GM19467 (cell line): Measurements from ENCODE around the gene MINDY4.

Experiments
- ATAC-seq: cut with Tn5 transposase; IDR thresholded peaks from one replicate; pipeline ENCODE4 v1.9.1; 2021; ENCODE audit warnings: mild to moderate bottlenecking, moderate library complexity; ENCODE audit not compliant: unreplicated experiment

The MINDY4 gene

DNA sequence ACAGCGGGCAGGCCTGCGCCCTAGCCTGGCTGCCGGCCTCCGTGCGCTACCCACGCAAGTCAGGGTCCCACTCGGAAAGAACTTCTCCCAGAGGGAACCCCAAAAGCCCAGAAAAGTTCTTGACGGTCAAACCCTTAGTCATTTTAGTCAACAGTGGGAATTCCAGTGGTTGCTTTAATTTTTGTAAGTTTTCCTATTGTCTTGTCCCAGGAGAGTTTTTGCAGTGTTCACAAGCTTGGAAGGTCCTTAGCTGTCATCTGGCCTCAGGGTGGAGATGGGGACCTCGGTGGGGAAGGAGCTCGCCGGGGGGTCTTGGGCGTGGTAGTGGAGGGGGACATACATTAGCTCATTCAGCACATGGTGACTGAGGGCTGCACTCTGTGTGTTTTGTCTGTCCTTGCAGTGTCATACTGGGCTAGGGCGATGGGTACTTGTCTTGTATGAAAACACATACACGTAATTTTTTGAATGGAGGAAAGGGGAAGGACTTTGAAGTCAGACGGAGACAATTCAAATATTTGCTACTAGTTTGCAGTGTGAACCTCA is 736 bp downstream of the MINDY4 start:
- no peak for ATAC-seq

DNA sequence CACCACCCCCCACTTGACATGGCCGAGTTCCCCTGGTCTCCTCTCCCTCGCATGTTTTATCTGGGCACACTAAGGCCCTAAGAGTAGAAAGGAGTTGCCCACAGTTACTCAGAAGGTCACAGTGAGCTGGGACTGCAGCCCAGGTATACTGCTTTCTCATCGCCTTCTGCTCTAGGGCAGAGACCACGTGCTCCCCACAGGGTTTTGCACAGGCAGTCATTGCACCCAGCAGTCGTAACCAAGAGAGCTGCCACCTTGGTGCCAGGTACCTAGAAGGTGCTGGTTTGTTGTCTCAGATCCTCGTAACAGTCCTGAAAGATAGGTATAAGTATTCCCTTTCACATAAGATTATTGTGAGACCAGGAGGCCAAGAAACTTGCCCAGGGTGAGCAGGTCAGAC is 1.8 kb downstream of the MINDY4 start:
- ATAC-seq = no peak

DNA sequence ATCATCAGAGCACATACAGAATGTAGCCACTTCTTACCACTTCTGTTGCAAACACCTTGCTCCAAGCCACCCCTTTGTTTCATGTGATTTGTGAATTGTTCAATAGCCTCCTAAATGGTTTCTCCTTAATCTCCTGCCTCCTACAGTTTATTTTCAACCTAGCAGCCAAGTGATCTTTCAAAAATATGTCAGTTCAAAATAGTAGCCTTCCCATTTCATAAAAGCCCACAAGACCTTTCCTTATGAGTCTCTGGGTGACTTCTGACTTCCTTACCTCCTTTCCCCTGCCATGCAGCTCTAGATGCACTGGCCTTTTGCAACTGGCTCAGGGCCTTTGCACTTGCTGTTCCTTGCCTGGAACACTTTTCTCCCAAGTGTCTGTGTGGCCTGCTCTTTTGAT is 4.8 kb downstream of the MINDY4 start:
- ATAC-seq = no peak

DNA sequence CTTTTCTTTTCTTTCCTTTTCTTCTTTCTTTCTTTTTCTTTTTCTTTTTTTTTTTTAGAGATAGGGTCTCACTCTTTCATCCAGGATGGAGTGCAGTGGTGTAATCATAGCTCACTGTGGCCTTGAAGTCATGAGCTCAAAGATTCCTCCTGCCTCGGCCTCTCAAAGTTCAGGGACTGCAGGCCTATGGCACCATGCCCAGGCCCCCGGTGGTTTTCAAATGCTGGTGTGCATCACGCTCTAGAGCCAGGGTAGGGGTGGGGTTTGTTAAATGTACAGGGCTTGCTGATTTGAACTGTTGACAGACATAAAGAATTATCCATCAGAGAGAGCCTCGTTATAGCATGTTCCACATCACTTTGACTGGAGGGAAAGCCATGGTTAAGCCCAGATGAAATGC is 5.8 kb downstream of the MINDY4 start:
- ATAC-seq = no peak

DNA sequence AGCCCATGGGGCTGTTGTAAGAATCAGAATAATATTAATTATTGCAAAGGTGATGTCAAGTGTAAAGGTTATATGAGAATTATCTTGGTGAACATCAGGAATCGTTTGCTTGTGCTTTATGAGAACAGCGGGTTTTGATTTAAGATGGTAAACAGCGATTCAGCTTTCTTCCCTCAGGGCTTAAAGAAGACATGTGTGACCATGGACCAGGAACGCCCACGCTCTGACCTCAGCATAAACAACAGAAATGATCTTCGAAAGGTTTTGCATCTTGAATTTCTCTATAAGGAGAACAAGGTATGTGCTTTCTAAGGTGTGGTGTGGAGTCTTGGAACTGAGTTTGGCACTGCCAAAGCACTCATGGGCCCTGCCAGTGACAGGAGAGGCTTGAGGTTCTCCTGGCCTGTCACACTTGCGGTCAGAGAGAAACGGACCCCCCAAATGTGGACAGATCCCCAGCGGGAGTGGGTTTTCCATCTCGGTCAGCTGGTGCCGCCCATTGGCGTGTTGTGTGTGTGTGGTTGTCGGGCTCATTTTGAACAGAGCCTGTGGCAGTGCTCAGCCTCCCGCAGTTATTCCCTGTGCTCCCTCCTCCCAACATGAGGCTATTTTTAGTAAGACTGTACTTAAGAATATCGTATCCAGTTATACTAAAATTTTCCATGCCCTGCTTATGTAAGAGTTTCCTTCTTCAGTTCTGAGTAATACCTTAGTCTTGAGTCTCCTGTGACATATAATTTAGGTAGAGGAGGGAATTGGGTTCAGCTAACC is 7.2 kb downstream of the MINDY4 start:
- ATAC-seq = no peak

DNA sequence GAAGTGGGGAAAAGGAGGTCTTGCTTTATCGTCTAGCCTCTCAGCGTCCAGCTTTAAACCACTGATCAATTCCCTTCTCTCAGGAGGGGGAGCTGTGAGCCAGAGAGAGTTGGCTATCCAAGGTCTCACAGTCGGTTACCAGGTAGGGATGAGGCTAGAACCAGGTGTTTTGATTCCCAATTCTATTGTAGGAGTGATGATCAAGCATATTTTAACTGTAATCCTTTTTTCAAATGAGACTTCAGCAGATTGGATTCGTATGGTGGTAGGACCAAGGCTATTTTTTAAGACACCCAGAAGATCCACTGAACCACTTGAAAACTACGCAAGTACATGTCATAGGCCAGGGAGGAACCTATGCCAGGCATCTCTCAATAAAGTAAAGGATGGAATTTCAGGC is 8.4 kb downstream of the MINDY4 start:
- ATAC-seq = no peak

DNA sequence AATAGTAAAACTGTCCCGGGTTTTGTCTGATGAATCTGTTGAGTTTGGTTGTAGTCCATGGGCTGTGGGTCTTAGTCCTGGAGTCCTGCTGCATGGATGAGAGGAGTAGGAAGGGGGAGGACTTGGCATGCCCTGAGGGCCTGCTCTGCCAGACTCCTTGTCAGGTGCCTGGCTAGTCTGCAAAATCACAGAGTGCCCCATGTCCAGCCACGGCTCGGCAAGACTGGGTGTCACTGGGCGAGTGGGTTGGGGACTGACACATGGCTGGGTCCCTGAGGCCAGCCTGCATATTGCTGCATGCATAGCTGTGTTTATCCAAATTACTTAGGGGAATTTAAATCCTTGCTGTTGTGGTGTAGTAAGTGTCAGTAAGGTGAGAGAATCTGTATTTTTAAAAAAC is 9.7 kb downstream of the MINDY4 start:
- no peak for ATAC-seq

DNA sequence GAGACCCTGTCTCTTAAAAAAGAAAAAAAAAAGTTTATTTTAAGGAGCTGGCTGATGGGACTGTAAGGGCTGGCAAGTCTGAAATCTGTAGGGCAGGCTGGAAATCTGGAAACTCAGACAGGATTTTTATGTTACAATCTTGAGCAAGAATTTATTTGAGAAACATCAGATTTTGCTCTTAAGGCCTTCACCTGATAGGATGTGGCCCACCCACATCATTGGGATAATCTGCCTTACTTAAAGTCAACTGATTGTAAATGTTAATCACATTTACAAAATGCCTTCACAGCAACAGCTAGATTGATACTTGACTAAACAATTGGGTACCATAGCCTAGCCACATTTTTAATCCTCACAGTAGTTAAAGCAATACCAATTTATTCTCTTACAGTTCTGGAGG is 11.5 kb downstream of the MINDY4 start:
- ATAC-seq = no peak

DNA sequence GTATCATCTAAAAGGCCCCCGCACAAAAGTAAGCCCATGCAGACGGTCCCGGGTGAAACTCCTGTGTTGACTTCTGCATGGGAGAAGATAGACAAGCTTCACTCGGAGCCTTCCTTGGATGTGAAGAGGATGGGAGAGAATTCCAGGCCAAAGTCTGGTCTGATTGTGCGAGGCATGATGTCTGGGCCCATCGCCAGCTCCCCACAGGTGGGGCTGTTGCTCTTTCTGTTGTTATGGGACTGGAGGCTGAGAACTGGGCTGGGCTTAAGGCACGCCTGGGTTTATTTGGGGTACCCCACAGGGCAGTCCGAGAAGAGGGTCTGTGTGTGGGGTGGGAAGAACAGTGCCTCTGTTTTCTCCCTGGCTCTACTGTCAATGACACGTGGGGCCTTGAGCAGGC is 14.6 kb downstream of the MINDY4 start:
- ATAC-seq = no peak

DNA sequence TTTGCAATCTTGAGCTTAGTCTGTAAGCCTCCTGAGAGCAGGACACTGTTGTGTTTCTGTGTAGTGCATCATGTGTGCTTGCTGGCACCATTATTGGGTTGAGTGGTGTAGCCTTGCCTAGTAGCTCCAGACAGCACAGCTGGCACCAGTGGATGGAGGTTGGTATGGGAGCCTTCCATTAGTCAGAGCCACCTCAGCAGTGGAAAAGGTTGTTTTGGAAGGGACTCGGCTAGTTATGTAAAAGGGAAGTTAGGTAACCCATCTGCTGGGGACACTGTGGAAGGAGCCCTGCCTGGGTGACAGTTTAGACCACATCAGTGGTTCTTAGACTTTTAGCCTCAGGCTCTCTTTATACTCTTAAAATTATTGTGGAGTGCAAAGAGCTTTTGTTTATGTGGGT is 16.3 kb downstream of the MINDY4 start:
- ATAC-seq = no peak

DNA sequence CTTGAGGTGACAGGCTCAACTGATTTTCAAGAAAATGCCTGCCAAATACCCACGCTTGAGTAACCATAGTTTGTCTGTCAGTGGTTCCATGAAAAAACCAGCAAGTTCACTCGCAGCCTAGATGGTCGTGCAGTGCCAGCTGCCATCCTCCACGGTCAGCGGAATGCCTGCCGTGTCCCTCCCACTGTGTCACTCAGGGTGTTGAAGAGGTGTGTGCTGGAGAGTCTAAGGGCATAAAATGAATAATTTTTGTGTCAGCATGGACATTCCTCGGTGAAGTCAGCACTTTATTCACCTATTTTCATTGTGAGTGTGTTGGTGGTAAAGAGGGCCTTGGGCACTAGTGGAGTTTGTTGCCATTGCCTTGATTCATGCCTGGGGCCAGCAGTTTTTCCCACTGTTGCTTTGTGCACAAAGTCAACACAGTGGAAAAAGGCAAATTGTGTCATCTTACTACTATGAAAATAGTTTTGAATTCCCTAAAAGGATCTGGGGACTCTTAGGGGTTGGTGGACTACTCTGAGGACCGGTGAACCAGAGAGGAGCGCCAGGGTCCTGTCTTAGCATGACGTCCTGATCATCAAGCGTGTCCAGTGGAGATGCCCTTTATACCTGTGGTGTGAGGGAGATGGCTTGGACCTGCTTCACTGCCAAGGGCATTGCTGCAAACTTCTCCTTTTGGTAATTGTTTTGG is 17.6 kb downstream of the MINDY4 start:
- no peak for ATAC-seq

DNA sequence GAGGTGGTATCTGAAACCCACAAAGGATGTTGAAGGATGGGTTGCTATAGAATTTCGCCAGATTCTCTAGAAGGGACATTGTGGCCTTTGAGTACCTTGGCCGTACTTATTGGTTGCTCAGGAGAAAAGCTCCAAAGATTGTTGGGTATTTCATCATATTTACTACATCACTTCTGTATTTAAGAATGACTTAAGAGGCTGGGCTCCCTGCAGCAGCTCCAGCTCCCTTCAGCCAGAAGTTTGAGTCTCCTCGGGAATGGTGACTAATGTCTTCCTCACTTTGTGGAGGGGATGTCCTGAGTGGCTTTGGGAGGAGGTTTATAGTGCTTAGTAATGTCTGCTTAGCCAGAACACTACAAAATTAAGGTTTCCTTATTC is 18.1 kb downstream of the MINDY4 start:
- no peak for ATAC-seq

DNA sequence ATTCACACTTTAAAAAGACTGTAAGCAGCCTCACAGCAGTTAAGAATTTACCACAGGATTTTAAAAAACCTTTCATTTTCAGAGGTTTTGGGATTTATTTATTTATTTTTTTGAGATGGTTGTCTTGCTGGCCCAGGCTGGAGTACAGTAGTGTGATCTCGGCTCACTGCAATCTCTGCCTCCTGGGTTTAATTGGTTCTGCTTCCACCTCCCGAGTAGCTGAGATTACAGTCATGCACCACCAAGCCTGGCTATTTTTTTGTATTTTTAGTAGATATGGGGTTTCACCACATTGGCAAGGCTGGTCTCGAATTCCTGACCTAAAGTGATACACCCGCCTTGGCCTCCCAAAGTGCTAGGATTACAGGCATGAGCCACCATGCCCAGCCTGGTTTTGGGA is 19.1 kb downstream of the MINDY4 start:
- ATAC-seq = no peak

DNA sequence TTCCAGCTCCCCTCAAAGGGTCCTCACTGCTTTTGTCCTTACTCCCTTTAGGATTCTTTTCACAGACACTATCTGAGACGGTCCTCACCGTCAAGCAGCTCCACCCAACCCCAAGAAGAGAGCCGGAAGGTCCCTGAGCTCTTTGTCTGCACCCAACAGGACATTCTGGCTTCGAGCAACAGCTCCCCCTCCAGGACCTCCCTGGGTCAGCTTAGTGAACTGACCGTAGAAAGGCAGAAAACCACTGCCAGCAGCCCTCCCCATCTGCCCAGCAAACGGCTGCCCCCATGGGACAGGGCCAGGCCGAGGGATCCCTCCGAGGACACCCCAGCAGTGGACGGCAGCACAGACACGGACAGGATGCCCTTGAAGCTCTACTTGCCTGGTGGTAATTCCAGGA is 19.9 kb downstream of the MINDY4 start:
- no peak for ATAC-seq

DNA sequence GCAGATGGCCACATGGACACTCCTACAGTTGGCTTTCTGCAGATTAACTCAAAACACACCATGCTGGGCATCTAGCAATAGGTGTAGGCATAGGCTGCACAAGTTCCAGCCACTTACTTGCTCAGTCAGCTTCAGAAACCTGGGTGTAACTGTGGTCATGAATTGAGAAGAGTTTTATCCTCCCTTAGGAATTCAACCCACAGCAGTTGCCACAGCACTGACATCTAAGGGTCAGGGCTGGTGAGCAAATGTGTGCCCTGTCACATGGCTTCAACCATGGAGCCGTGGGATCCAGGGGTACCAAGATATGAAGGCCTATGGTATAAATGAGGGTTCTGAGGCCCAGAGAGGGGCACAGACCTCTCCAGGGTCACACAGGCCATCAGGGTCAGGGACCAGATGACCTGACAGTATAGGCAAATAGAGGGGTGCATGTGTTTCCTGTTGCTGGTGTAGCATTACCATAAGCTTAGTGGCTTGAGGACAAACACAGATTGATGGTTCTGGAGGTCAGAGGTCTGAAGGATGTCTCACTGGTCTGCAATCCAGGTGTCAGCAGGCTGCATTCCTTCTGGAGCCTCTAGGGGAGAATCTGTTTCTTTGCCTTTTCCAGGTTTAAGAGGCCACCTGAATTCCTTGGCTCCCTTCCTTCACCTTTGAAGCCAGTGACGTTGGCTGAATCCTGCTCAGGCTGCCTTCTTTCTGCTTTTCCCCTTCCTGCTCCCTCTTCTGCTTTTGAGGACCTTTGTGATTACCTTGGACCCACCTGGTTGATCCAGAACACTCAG is 24.1 kb downstream of the MINDY4 start:
- no peak for ATAC-seq

DNA sequence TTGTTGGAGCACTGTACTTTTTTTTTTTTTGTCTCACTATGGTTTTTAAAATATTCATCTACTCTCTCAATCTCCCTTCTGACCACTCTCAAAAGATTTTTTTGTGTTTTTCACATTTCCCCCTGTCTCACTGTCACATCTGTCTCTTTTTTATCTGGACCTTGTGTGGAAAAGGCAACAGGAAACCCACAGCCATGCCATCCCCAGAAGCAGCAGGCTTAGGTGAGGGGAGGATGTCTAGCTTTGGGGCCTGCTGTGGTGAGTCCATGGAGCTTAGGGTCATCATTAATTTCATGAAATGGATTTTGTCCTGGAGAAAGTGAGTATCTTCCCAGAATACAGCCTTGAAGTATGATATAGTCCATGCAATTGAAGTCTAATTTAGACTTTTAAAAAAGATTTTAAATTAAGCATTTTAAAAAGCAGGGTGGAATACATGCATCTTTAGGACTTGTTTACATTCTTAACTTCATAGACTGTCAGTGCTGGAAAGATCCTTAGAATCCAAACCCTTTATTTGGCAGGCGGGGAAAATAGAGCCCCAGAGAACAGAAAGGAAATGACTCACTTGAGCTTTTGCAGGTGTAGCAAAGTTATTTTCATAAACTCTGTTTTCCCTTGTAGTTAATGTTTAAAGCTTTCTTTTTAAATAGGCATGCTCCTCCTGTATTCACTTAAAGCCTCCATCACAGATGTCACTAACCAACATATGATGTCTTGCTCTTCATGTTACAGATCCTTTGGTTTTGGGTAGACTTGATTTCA is 25.1 kb downstream of the MINDY4 start:
- ATAC-seq = no peak

DNA sequence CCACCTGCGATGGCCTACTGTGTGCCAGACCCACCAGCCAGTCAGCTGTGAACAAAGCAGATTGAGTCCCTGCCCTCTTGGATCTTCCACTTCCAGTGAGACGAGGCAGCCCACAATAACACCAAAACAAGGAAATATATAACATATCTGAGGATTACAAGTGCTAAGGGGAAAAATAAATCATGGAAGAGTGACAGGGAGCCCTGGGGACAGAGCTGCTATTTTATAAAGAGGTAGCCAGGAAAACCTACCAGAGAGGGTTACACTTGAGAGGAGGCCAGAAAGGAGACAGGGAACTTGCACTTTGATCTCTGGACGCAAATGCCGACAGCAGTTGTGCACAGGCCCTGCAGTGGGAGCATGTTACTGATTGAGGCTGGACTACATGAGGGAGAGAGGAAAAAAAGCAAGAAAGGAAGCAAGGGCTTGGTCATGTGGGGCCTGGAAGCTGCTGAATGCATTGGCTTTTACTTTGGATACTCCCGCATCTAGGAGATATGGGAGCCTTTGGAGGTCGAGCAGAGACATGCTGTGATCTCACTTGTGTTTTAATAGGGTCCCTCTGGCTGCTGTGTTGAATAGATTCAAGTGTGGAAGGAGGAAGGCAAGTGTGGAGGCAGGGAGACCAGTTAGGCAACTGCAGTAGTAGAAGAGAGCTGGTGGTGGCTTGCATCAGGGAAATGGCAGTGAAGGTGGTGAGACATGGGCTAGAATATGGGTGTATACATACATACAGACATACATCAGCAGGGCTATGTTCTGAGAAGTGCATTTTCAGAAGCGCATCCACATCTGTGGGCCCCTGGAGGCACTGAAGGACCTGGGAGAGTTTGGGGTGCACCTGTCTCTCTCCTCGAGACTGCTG is 26.2 kb downstream of the MINDY4 start:
- no peak for ATAC-seq

DNA sequence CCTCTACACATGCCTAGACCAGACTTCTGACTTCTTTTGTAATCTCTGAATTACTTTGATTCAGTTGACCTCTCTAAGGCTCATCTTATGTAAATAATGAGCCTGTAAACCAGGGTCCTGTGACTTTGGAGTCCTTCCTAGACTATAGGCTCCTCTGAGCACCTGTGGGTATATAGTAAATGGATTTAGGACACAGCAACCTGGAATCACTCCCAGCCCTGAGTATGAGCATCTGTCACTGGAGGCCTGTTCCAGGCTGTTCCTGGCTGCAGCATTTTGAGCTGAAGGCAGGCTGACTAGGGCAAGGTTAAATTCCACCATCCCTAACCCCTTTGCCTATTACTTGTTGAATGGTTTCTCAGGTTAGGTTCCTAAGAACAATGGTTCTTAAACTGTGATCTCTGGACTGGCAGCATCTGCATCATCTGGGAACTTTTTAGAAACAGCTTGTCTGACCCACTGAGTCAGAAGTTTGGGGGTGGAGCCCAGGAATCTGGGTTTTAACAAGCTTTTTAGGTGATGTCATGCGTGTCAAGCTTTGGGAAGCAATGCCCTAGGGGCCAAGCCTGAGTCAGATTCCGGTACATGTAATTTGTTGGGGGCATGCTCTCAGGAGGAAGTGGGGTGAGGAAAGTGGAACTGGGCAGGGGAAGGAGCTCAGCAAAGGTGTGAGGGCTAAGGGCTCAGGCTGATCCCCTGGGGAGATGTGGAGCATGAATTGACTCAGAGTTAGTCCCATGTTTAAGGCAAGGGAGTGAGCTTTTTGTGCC is 28.2 kb downstream of the MINDY4 start:
- ATAC-seq = peak; percentile 80

DNA sequence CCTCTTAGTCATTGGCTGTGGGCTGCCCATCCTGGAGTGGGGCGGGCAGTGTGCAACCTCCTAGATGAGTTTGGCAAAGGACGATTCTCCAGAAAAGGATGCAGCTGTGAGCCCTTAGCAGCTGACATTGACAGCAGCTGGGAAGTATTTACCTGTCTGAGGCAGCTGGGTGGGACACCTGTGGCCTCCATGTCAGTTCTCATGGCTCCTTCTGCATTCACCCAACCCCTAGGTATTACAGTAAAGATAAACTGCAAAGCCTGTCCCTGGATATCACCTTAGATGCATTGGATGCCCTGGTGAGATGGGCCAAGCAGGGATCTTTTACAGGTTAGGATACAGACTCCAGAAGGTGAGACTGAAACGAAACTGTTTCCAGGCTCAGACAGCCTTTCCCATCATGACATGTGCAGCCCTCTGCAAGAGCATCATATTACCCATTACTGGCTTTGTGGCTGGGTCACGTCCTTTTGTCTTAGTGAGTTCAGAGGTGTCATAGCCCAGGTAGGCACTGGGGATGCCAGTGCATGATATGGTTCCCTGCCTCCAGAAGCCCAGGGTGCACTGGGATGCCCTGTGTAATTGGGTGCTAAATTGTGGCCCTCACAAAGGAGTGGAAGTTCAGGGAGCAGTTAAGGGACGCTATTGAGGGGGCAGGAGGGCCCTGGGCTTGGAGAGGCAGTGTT is 28.9 kb downstream of the MINDY4 start:
- no peak for ATAC-seq
